Measurements from ENCODE around the gene SPSB2. TPM values are rescaled to one million over a fixed set of nuclear protein-coding genes. Genes with fewer than 3 reads are reported as not detected.
A peak's percentile ranks its signal among the peaks of the same experiment; 100 is the strongest.

Gene SPSB2
- total and polyA plus RNA-seq, 9 donors, result 0.38 to 14.7 (median 8.3) TPM

GRCh38 chr12:6919588-6919987 lies 46.5 kb upstream of the SPSB2 start:
- H3K4me3 ChIP-seq, result no peak overlapping the region

GRCh38 chr12:6917491-6918231 lies 44.6 kb upstream of the SPSB2 start:
- intact Hi-C loops (cut with DNase I), result no loop called here
- 72 to 82% (median 76%) methylated on average over 14 of the region's 14 CpGs for WGBS, 3 donors
- peaks cover 4% of the 10 kb centered on the region for H3K4me1 ChIP-seq (ENCODE audit: insufficient read depth)
- H3K27ac ChIP-seq, result no peak overlapping the region
- TF ChIP-seq POLR2A (IDR thresholded peaks at IDR 0.05), result no peak
- TF ChIP-seq EP300 (IDR thresholded peaks at IDR 0.05), result no peak
- TF ChIP-seq, protein P1, sequence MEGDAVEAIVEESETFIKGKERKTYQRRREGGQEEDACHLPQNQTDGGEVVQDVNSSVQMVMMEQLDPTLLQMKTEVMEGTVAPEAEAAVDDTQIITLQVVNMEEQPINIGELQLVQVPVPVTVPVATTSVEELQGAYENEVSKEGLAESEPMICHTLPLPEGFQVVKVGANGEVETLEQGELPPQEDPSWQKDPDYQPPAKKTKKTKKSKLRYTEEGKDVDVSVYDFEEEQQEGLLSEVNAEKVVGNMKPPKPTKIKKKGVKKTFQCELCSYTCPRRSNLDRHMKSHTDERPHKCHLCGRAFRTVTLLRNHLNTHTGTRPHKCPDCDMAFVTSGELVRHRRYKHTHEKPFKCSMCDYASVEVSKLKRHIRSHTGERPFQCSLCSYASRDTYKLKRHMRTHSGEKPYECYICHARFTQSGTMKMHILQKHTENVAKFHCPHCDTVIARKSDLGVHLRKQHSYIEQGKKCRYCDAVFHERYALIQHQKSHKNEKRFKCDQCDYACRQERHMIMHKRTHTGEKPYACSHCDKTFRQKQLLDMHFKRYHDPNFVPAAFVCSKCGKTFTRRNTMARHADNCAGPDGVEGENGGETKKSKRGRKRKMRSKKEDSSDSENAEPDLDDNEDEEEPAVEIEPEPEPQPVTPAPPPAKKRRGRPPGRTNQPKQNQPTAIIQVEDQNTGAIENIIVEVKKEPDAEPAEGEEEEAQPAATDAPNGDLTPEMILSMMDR (IDR thresholded peaks at IDR 0.05), result no peak
- no peaks in the 10 kb centered on the region for H3K27me3 ChIP-seq
- H3K36me3 ChIP-seq, result no peaks in the 10 kb centered on the region
- H3K4me3 ChIP-seq, result no peak overlapping the region
- H3K9me3 ChIP-seq, result no peaks in the 10 kb centered on the region
- peak in 1 of 5 donors; percentile 24 for DNase-seq

More at GRCh38 chr12:6919588-6919987, 46.5 kb upstream of the SPSB2 start:
- no peaks in the 10 kb centered on the region for H3K9me3 ChIP-seq
- H3K27me3 ChIP-seq, result no peaks in the 10 kb centered on the region
- peaks cover 2% of the 10 kb centered on the region for H3K4me1 ChIP-seq (ENCODE audit: insufficient read depth)
- TF ChIP-seq, protein P1 (IDR thresholded peaks at IDR 0.05), result no peak
- no peak for TF ChIP-seq POLR2A (IDR thresholded peaks at IDR 0.05)
- no peak for TF ChIP-seq EP300 (IDR thresholded peaks at IDR 0.05)
- DNase-seq, result peak in 1 of 5 donors; percentile 24
- no peak overlapping the region for H3K27ac ChIP-seq
- WGBS, 3 donors, result 52 to 69% (median 58%) methylated on average over 7 of the region's 7 CpGs
- intact Hi-C loops (cut with DNase I), result no loop called here
- no peaks in the 10 kb centered on the region for H3K36me3 ChIP-seq

DNA sequence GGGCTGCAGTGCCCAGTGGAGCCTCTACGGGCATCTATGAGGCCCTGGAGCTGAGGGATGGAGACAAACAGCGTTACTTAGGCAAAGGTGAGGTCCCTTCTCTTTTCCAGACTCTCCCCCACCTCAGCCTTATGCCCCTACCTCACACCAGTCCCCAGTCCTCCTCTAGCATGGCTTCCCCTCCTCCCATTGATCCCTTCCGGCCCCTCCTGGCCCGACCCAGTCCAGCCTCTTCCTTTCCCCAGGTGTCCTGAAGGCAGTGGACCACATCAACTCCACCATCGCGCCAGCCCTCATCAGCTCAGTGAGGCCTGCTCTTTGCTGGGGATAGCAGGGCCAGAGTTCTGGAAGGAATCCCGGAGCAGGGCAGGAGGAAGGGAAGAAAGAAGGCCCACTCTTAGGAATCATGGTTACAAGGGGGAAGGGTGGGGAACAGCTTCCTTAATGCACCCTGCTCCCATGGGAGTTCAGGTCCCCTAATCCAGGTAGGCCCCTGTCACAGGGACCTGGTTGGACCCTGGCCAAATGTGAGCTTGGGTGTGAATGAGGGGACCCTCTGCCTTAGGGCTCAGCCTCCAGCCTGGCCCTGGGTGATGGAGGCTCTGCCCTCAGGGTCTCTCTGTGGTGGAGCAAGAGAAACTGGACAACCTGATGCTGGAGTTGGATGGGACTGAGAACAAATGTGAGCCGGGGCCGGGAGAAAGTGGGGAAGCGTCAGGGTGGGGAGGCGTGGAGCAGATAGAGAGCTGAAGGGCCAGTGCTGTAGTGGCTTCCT lies 43.5 kb upstream of the SPSB2 start:
- Histone ChIP-seq H3K27me3 (no peaks in the 10 kb centered on the region), H3K27ac (no peak overlapping the region), H3K9me3 (no peaks in the 10 kb centered on the region), H3K4me1 (ENCODE audit: insufficient read depth) (peaks cover 4% of the 10 kb centered on the region), H3K4me3 (no peak overlapping the region), H3K36me3 (no peaks in the 10 kb centered on the region)
- intact Hi-C loops (cut with DNase I), result no loop called here
- no peak for TF ChIP-seq EP300 (IDR thresholded peaks at IDR 0.05)
- DNase-seq, result peak in 1 of 5 donors; percentile 33
- 86 to 91% (median 86%) methylated on average over 11 of the region's 11 CpGs for WGBS, 3 donors

GRCh38 chr12:6915789-6916285 lies 42.7 kb upstream of the SPSB2 start:
- 76 to 78% (median 77%) methylated on average over 14 of the region's 14 CpGs for WGBS, 3 donors
- no peak overlapping the region for H3K27ac ChIP-seq
- no peak overlapping the region for H3K4me3 ChIP-seq
- DNase-seq, result peak in 1 of 5 donors; percentile 34
- no peaks in the 10 kb centered on the region for H3K36me3 ChIP-seq
- peaks cover 4% of the 10 kb centered on the region for H3K4me1 ChIP-seq (ENCODE audit: insufficient read depth)
- no peaks in the 10 kb centered on the region for H3K27me3 ChIP-seq
- intact Hi-C loops (cut with DNase I), result no loop called here
- H3K9me3 ChIP-seq, result no peaks in the 10 kb centered on the region
- TF ChIP-seq EP300 (IDR thresholded peaks at IDR 0.05), result no peak
- TF ChIP-seq, protein P1 (IDR thresholded peaks at IDR 0.05), result no peak
- TF ChIP-seq POLR2A (IDR thresholded peaks at IDR 0.05), result no peak
